ENCODE data around the gene SRGAP1.
"Not testable (repeated sequence)": the region's sequence is repeated elsewhere in the genome, so short reads cannot be mapped to it uniquely, and the experiment has no call there.

SRGAP1 gene

GRCh38 chr12:64018116-64018515, 173.6 kb downstream of the SRGAP1 start:
- not testable (repeated sequence) for FAIRE-seq

DNA sequence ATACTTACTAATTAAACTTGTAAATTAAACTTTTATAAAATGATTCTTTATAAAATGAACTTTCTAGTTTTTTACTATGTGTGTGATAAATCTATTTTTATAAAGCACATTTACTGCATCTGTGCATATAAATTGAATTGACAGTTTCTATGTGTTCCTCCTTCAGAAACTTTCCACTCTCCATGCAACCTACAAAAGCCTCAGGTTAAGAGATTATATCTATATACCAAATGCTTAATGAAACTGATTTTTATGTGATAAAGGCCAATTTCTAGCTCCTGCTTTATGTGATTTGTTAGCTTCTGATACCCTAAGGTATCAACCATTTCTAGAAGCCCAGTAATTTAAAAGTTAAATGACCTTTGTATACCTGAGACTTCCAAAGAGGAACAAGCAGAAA, 174.0 kb downstream of the SRGAP1 start:
- FAIRE-seq: peak; percentile 11

DNA sequence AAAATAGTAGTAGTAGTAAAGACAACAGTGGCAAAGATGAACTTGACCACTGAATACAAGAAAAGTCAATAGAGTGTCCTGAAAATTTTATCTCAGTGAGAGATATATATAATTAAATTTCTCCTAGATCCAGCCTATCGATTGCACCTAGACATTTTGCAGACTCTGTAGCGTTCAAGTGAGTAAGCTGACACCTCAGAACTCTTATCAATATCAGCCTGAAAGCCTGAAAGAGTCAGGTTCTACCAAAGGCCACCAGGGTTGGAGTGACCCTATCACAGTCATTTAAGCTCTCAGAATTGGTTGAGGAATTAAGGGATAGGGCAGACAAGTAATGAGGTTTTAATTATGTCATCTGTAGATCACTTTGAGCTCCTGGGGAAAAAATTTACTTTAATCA, 174.6 kb downstream of the SRGAP1 start:
- no peak for FAIRE-seq

DNA sequence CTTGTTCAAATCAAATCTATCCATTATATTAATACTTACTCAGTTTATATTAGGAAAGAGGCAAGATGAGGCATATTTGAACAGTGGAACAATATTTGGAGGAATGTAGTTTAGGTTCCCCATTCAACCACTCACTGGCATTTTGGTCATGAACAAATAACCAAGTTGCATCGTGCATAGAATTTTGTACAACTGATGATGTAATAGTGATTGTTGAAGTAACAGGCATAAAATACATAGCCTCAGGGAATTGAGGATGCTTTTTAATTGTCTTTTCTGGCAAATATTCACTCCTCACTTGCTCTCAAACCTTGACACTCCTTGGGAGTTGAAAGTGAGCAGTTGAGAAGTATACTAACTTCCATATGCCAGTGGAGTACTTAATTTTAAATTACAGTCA, 175.2 kb downstream of the SRGAP1 start:
- no peak for FAIRE-seq

- no peak for FAIRE-seq
These were observed 180.9 kb downstream of the SRGAP1 start for GRCh38 chr12:64025174-64025958.

GRCh38 chr12:64027311-64027710, 182.8 kb downstream of the SRGAP1 start:
- FAIRE-seq: no peak

- no peak for FAIRE-seq
These were observed 184.0 kb downstream of the SRGAP1 start for GRCh38 chr12:64028541-64028940.

DNA sequence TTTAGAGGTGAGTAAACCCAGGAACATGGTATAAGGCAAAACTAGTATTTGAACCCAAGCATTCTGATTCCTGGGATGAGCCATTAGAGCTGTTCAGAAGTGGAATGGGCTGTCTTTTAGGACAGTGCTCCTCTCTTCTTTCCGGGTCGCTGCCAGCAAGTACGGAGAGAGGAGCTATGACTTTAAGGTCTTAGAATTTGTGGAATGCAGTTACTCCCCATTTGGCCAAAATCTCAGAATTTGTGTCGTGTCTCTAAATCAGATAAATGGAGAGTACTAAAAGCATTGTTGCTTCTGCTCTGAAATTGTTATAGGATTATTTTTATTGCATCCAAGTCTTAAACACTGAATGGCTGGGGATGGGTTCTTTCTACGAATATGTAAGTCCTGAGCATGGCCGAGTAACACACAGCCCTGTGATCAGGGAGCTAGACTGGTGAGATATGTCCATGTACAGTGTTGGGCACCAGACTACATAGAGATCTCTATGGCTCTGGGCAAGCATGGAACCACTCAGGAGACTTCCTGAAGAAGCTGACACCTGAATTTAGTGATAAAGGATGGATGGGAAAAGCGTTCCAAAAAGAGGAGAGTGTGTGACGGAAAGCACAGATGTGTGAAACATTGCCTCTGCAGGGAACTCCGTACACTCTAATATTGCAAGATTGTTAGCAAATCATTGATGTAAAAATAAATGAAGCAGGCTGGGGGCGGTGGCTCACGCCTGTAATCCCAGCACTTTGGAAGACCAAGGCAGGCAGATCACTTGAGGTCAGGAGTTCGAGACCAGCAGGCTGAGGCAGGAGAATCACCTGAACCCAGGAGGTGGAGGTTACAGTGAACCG, 184.7 kb downstream of the SRGAP1 start:
- FAIRE-seq: no peak

- no peak for FAIRE-seq
These were observed 185.7 kb downstream of the SRGAP1 start for GRCh38 chr12:64030155-64030554.

GRCh38 chr12:64034056-64034455, 189.6 kb downstream of the SRGAP1 start:
- FAIRE-seq: not testable (repeated sequence)

DNA sequence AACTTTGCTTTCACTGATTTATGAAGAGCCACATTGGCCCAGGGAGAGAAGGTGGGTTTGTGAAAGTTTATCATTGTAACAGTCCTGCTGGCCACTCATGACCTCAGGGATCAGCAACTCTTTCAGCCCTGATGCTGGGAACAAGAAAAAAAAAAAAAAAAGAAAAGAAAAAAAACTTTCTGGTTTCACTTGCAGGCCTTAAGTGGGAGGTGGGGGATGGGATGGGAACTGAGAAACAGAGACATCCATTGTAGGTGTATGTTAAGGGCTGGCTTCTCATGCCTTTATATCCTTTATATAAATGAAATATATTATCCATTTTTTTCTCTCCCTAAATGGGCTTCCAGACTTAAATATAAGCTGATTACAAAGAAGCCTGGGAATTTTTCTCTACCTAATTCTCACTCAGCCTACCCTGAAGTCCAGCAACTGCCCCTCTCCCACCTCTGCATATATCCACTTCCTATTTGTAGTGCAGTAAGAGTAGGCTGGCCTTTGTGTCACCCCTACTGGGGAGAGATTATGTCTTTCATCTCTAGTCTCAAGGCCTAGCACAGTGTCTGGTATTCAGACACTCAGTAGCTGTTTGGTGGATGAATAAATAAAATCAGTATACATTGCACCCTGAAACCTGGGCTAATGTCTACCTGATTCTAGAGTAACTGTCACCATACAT, 190.5 kb downstream of the SRGAP1 start:
- no peak for FAIRE-seq

DNA sequence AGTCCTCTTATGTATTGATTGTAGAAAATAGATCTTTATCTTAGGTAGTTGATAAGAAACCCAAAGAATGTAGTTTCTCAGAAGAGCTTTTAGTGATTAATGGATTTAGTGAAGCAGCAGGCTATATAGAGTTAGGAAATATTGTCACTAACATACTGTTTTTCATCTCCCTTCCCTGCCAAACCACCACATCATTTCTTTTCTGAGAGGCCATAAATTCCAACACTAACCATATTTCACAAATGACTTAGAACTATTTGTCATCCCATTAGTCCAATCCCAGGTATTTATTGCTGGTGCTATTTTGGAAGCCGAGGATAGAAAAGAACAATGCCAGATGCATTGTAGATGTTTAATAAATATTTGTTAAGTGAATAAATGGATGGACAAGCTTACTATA, 191.9 kb downstream of the SRGAP1 start:
- FAIRE-seq: no peak

DNA sequence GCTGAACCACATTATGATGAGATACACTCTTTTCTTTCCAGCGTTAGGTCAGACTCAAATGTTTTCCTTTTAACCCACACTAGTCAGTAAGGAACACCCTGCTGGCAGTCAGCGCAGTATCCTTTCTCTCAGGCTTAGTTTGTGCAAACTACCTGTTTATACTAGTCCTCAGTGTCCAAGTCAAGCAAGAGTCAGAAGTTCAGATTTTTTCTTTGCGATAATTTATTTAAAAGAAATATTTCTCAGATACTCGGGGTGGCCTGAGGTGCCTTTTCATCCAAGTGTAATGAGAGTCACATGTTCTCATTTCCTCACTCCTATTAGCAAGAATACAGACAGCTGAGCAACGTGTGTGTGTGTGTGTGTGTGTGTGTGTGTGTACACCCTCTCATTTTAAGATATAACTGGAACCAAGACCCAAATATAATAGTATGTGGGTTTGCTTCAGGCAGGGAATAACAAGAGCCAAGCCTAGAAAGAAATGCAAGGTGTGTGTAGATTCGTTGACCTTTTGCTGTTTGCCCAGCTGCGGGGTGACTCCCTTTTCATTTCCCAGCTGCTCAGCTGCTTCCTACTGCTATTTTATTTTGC, 194.9 kb downstream of the SRGAP1 start:
- no peak for FAIRE-seq

DNA sequence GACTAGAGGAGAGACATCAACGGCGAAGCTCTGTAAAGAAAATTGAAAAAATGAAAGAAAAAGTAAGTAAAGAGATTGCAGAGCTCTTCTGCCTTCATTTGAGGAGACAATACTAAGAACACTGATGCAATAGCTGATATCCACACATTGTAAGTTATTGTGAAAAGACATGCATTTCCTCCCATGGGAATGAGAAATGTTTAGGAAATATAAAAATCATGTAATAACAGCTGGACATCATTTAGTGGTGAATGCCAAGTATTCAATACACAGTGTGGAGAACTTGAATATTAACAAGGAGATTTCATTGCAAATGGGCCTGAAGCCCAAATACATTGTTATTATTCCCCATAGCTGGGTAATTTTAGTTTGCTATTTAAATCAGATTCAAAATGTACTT, 198.4 kb downstream of the SRGAP1 start:
- no peak for FAIRE-seq

- FAIRE-seq: no peak
These were observed 199.7 kb downstream of the SRGAP1 start for GRCh38 chr12:64044191-64044590.

GRCh38 chr12:64051057-64051456, 206.6 kb downstream of the SRGAP1 start:
- no peak for FAIRE-seq

- FAIRE-seq: no peak
These were observed 208.6 kb downstream of the SRGAP1 start for GRCh38 chr12:64053117-64053516.

DNA sequence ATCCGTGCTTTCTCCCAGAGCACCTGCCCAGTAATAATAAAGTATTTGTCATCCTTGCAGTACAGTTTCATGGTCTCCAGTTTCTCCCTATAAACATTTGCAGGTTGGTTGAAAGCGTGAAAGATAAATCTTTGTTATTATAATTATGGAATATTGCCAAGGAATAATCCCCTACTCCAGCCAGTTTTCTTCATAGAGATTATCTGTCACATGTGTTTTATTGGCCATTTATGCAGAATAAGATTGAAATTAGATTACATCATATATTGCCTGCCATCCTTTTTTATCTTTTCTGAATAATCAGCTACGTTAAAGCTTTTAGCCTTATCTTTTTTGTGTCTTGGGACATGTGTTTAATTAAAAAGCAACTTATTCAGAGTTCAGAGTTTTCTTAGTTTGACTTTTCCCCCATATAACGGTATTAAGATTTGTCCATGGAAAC, 209.6 kb downstream of the SRGAP1 start:
- FAIRE-seq: no peak

DNA sequence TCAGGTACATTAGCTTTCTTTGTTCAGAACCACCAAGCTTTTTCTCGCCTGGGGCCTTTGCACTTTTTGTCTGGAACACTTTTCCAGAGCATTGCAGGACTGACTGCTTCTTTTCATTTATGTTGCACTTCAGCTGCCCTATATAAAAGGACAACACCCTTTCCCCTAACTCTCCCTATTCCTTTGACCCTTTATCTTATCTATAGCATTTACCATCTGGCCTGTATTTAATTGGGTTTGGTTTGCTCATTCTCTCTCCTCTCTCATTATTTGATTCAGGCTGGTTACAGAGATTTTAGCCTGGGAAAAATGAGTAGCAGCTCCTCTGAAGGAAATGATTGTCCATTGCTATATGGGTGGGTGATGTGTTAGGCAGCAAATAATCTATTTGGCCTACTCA, 212.2 kb downstream of the SRGAP1 start:
- no peak for FAIRE-seq

GRCh38 chr12:64057706-64058105, 213.2 kb downstream of the SRGAP1 start:
- FAIRE-seq: no peak

DNA sequence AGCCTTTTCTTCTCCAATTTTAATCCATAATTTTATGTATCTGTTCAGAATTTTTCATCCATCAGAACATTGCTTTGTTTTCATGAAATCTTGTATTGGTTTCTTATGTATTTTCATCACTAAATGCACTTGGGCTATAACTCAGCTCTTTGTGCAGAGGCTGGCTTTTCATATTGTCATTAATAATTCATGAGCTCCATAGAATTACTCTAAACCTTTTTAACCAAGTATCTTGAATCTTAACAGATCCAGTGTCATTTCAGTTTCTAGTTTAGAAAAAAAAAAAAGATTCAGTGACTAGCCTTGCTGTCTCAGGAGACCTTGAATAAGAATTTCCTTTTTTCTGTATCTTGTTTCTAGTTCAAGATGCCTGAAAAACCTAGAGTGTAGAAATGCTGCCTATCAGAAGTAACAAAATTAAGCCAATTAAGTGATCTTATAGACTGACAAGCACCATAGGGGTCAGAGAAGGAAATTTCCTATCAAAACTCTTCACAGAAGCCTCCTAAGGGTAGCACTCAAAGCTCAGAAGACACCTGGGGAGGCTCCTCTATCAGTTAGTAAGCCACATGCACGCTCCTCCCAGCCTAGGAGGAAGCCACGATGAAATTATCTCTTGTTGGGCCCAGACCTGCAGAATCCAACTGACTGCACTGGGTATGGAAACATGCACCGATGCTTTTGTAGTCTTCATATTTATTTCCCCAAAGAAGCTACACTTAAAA, 214.2 kb downstream of the SRGAP1 start:
- no peak for FAIRE-seq

GRCh38 chr12:64059685-64060084, 215.2 kb downstream of the SRGAP1 start:
- FAIRE-seq: no peak

All from A204.1 (cell line).